IPS-11a (cell line): ENCODE data around the gene ACAT2.
"Not testable (repeated sequence)": the region's sequence is repeated elsewhere in the genome, so short reads cannot be mapped to it uniquely, and the experiment has no call there.

Experiments
- H3K4me3 ChIP-seq: one replicate; pipeline ENCODE4 v1.5.1; 2013; ENCODE audit warnings: low read depth, low read length, control low read depth

Gene ACAT2

GRCh38 chr6:159761873-159762680 is at the start of gene ACAT2:
Gene ACAT2, plus strand, starts transcription at chr6:159762045. Its CDS starts 43 bp downstream, at chr6:159762088.
- peak within 1 kb of the TSS; percentile 78 for H3K4me3 ChIP-seq

- H3K4me3 ChIP-seq = not testable (repeated sequence)
Observed at GRCh38 chr6:159712389-159712788, 49.5 kb upstream of the ACAT2 start.

GRCh38 chr6:159713984-159714383 is 47.9 kb upstream of the ACAT2 start:
- no peak overlapping the region for H3K4me3 ChIP-seq

DNA sequence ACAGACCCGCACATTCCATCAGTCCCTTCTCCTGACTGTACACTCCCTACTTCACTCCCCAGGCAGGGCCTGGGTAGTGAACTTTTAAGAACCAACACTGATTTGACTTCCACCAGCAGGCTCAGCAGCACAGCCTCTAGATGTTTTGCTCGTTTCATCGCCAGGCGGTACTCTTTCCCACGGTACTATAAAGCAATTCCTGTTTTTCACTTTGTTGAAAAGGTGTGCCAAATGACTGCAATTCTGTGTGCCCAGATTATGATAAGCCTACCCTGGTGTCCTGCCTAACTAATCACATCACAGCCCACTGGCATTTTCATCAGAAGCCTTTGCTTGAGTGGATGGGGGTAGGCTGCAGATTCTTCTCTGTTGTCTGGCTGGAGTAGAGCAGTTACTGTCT is 47.4 kb upstream of the ACAT2 start:
- no peak overlapping the region for H3K4me3 ChIP-seq

- no peak overlapping the region for H3K4me3 ChIP-seq
Observed at GRCh38 chr6:159715166-159715565, 46.7 kb upstream of the ACAT2 start.

GRCh38 chr6:159715605-159716004 is 46.2 kb upstream of the ACAT2 start:
- no peak overlapping the region for H3K4me3 ChIP-seq

DNA sequence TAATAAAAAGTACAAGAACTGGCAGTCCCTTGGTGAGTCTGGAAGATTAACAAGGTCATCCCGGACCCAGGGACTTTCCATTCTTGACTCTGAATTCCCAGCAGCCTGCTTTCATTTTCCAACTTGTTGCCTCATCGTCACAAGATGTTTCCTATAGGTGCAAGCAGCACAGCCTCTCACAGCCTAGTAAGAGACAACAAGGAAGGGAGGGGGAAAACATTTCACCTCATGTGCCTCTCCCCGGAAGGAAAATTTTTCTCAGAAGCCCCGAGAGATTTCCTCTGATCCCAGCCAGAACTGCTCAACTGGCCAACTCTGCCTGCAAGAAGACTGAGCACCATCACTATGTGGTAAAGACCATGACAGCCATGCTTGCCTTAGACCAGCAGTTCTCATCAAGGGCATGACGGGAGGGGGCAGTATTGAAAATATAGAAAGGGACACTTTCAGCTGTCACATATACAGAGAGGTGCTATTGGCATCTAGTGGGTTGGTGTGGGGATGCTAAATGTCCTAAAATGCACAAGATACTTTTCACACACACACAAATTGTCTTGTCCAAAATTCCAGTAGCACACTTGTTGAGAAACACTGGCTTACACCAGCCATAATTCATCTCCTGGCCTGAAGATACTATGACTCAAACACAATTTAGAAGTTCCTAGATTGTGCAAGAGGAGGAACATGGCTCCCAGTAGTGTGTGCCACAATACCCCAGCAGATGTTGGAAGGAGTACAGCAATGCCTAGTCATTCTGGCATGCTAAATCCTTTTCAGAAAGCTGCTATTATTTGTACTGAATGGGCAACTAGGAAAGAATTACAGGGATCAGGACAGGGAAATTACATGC is 45.4 kb upstream of the ACAT2 start:
- no peak overlapping the region for H3K4me3 ChIP-seq

- no peak overlapping the region for H3K4me3 ChIP-seq
Observed at GRCh38 chr6:159718634-159719033, 43.2 kb upstream of the ACAT2 start.

GRCh38 chr6:159719287-159719686 is 42.6 kb upstream of the ACAT2 start:
- no peak overlapping the region for H3K4me3 ChIP-seq

DNA sequence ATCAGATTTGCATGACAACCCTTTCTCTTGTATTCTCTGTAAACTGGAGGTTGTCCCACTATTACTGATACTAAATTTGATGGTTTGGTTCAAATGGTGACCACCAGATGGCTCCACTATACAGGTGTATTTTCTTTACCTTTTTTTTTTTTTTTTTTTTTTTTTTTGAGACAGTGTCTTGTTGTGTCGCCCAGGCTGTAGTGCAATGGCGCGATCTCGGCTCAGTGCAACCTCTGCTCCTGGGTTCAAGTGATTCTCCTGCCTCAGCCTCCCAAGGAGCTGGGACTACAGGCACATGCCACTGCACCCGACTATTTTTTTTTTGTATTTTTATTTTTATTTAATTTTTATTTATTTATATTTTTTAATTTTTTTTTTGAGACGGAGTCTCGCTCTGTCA is 41.1 kb upstream of the ACAT2 start:
- H3K4me3 ChIP-seq = no peak overlapping the region

- H3K4me3 ChIP-seq = not testable (repeated sequence)
Observed at GRCh38 chr6:159721981-159722380, 39.9 kb upstream of the ACAT2 start.

- no peak overlapping the region for H3K4me3 ChIP-seq
Observed at GRCh38 chr6:159722655-159723054, 39.2 kb upstream of the ACAT2 start.

DNA sequence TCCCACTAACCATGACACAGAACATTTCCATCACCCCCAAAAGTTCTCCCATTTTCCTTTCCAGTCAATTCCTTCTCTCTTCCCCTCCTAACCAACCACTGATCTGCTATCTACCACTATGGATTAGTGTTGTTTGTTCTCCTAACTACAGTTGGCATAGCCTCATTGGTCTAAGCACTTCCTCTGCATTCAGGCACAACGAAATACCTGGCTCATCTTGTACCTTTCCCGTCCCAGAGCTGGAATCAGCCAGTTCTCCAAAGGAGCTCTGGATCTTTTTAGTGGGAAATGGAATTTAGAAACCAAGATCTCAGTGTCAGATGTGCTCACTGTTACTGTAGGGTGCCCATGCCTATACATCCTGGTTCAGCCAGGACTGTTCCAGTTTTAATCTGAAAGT is 38.6 kb upstream of the ACAT2 start:
- H3K4me3 ChIP-seq = no peak overlapping the region

GRCh38 chr6:159724778-159725177 is 37.1 kb upstream of the ACAT2 start:
- H3K4me3 ChIP-seq = no peak overlapping the region

DNA sequence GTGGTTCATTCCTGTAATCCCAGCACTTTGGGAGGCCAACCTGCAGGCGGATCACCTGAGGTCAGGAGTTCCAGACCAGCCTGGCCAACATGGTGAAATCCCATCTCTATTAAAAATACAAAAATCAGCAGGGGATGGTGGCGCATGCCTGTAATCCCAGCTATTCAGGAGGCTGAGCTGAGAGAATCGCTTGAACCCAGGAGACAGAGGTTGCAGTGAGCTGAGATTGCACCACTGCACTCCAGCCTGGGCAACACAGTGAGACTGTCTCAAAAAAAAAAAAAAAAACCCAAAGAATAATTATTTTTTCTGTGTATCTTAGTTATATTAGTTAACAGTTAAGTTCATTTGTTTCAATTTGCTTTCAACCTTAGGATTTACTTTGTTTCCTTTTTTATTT is 36.6 kb upstream of the ACAT2 start:
- not testable (repeated sequence) for H3K4me3 ChIP-seq

GRCh38 chr6:159726255-159726917 is 35.5 kb upstream of the ACAT2 start:
- H3K4me3 ChIP-seq = peak overlapping the region; percentile 96

GRCh38 chr6:159726918-159727716 is 34.7 kb upstream of the ACAT2 start, which contains the start of gene WTAP:
Gene WTAP, plus strand, starts transcription at chr6:159727506. Its CDS starts 8,760 bp downstream, at chr6:159736266.
- H3K4me3 ChIP-seq = peak within 1 kb of the TSS; percentile 96

DNA sequence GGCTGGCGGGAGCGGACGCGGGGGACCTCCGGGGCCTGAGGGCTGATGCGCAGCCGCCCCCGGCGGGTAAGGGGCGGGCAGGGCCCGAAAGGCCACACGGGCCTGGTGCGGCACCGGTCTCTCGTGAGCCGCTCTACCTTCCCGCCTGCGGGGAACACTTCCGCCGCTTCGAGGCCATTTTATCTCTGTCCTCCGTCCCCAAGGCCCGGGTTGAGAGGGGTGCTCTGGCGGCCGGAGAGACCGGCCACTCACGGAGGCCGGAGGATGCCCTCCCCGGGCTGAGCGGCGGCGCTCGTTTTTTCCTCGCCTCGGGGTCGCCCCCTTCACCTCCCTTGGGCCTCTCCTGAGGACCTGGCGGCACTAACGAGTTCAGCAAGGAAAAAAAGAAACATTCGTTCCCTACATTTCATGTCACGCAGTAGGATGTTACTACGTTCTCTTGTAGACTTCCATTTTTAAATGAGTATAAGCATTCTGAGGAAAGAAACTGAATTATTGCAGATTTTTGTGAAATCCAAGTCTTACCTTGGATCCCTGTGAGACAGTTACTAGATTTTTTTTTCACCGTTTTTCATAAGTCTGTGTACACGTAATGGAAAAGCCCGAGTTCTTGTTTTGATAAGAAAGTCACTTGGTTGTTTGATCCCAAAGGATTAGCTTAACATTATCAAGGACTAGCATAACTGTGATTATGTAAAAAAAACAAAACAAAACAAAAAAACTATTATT is 34.0 kb upstream of the ACAT2 start:
- peak overlapping the region; percentile 96 for H3K4me3 ChIP-seq

DNA sequence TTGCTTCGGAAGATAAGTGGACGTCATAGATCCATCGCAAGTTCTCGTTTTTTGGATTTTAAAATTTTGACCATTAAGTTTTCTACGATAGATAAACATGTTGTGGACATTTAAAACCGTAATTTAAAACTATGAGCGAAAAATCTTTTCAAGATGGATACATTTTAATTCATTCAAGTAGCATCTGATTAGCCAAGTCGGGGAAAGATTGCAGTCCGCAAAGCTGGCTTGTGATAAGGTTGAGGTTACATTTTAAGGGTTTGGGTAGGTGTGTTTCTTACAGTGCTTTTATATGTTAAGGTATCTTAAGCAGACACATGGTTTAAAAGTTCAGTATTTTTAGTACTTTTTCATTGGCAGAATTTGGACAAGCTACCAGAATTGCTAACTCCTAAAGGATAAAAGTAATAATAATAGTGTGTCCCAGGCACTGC is 33.3 kb upstream of the ACAT2 start:
- H3K4me3 ChIP-seq = peak overlapping the region; percentile 96
